ENCODE measurements around the gene CACNA2D1. TPM values are rescaled to one million over a fixed set of nuclear protein-coding genes. Genes with fewer than 3 reads are reported as not detected.

The CACNA2D1 gene
- polyA plus RNA-seq, 2 of the 4 experiments (the other 2 are of a cell fraction): 18.0 to 32.9 TPM

DNA sequence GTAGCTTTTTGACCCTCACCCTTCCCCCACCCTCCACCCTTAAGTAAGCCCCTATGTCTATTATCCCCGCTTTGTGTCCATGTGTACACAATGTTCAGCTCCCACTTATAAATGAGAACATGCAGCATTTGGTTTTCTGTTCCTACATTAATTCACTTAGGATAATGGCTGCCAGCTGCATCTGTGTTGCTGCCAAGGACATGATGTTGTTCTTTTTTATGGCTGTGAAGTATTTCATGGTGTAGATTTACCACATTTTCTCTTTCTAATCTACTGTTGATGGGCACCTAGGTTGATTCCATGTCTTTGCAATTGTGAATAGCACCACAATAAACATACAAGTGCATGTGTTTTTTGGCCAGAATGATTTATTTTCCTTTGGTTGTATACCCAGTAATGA, 232.2 kb downstream of the CACNA2D1 start:
- no peak for ATAC-seq
- ChIA-PET CTCF (interaction anchor here (1.0 to 1.5 kb wide), 2 partner anchors 20 to 360 kb away, joined by 3 read pairs; no protein-coding TSS in a partner anchor), POLR2A (no interaction called here)
- Histone ChIP-seq H3K4me1 (peaks cover 14% of the 10 kb centered on the region; the same call in 2 of the 3 replicates), H3K9me3 (peaks cover 11% of the 10 kb centered on the region; the same call in 1 of the 3 replicates), H3K4me2 (no peak overlapping the region), H3K27ac (no peak overlapping the region), H3K4me3 (no peak overlapping the region)
- DNase-seq (ENCODE audit: low read depth in 1 of 2, low spot score in 1 of 2): no peak
- 96% methylated on average over 1 of the region's 1 CpG for WGBS (ENCODE audit: missing lambda C conversion rate)
- no peak for TF ChIP-seq ESRRA (IDR thresholded peaks at IDR 0.05; ENCODE audit: borderline replicate concordance, low read length)
- TF ChIP-seq FOSL2 (IDR thresholded peaks at IDR 0.05): no peak
- no peak for TF ChIP-seq FOSL2 (CRISPR knock-in tag; IDR thresholded peaks at IDR 0.05)
- TF ChIP-seq JUNB (IDR thresholded peaks at IDR 0.05): no peak
- TF ChIP-seq ZNF302 (CRISPR knock-in tag; IDR thresholded peaks at IDR 0.05): no peak
- no peak for TF ChIP-seq MAZ (IDR thresholded peaks at IDR 0.05; ENCODE audit: borderline replicate concordance, low read depth, low read length)
- no peak for TF ChIP-seq KDM5A (IDR thresholded peaks at IDR 0.05)
- TF ChIP-seq RFX5 (IDR thresholded peaks at IDR 0.05): no peak
- TF ChIP-seq NFE2L2 (conservative IDR thresholded peaks at IDR 0.05; ENCODE audit: low read length): no peak
- TF ChIP-seq EP300 (IDR thresholded peaks at IDR 0.05): no peak
- TF ChIP-seq RCOR1 (IDR thresholded peaks at IDR 0.05; ENCODE audit: low read depth, low read length): no peak
- TF ChIP-seq HEYL (CRISPR knock-in tag; IDR thresholded peaks at IDR 0.05): no peak
- TF ChIP-seq HOXB5 (CRISPR knock-in tag; IDR thresholded peaks at IDR 0.05): no peak
- TF ChIP-seq HES2 (IDR thresholded peaks at IDR 0.05): no peak
- TF ChIP-seq KDM1A (IDR thresholded peaks at IDR 0.05; ENCODE audit: low read depth): no peak
- TF ChIP-seq, protein P1, sequence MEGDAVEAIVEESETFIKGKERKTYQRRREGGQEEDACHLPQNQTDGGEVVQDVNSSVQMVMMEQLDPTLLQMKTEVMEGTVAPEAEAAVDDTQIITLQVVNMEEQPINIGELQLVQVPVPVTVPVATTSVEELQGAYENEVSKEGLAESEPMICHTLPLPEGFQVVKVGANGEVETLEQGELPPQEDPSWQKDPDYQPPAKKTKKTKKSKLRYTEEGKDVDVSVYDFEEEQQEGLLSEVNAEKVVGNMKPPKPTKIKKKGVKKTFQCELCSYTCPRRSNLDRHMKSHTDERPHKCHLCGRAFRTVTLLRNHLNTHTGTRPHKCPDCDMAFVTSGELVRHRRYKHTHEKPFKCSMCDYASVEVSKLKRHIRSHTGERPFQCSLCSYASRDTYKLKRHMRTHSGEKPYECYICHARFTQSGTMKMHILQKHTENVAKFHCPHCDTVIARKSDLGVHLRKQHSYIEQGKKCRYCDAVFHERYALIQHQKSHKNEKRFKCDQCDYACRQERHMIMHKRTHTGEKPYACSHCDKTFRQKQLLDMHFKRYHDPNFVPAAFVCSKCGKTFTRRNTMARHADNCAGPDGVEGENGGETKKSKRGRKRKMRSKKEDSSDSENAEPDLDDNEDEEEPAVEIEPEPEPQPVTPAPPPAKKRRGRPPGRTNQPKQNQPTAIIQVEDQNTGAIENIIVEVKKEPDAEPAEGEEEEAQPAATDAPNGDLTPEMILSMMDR (IDR thresholded peaks at IDR 0.05): no peak
- TF ChIP-seq CEBPB (IDR thresholded peaks at IDR 0.05): no peak
- no peak for TF ChIP-seq GATA3 (IDR thresholded peaks at IDR 0.05; ENCODE audit: borderline replicate concordance)
- TF ChIP-seq, protein P2, sequence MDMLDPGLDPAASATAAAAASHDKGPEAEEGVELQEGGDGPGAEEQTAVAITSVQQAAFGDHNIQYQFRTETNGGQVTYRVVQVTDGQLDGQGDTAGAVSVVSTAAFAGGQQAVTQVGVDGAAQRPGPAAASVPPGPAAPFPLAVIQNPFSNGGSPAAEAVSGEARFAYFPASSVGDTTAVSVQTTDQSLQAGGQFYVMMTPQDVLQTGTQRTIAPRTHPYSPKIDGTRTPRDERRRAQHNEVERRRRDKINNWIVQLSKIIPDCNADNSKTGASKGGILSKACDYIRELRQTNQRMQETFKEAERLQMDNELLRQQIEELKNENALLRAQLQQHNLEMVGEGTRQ (IDR thresholded peaks at IDR 0.05): no peak
- TF ChIP-seq FOSB (CRISPR knock-in tag; IDR thresholded peaks at IDR 0.05): no peak
- no peak for TF ChIP-seq ZSCAN20 (CRISPR knock-in tag; IDR thresholded peaks at IDR 0.05)
- FAIRE-seq: no peak

- DNase-seq (ENCODE audit: low read depth in 1 of 2, low spot score in 1 of 2): no peak
- POLR2A ChIA-PET: no interaction called here
- FAIRE-seq: no peak
- Histone ChIP-seq H3K4me3 (no peak overlapping the region), H3K4me2 (peak overlapping the region; percentile 4; the same call in 1 of the 3 replicates), H3K27ac (no peak overlapping the region), H3K4me1 (peaks cover 14% of the 10 kb centered on the region; the same call in 2 of the 3 replicates), H3K9me3 (peaks cover 11% of the 10 kb centered on the region; the same call in 1 of the 3 replicates)
- 48% methylated on average over 2 of the region's 2 CpGs for whole genome bisulfite sequencing (ENCODE audit: missing lambda C conversion rate)
- no peak for TF ChIP-seq BHLHE40 (IDR thresholded peaks at IDR 0.05; ENCODE audit: low read depth, low read length)
- no peak for TF ChIP-seq RFX5 (IDR thresholded peaks at IDR 0.05)
- no peak for TF ChIP-seq JUNB (IDR thresholded peaks at IDR 0.05)
- no peak for TF ChIP-seq SREBF2 (IDR thresholded peaks at IDR 0.05)
- no peak for TF ChIP-seq HEYL (CRISPR knock-in tag; IDR thresholded peaks at IDR 0.05)
- TF ChIP-seq HES2 (IDR thresholded peaks at IDR 0.05): no peak
- no peak for TF ChIP-seq HOXB13 (CRISPR knock-in tag; IDR thresholded peaks at IDR 0.05; ENCODE audit: low read depth)
- no peak for TF ChIP-seq RCOR1 (IDR thresholded peaks at IDR 0.05; ENCODE audit: low read depth, low read length)
- no peak for TF ChIP-seq MAX (IDR thresholded peaks at IDR 0.05)
- no peak for TF ChIP-seq MYC (IDR thresholded peaks at IDR 0.05; ENCODE audit: borderline replicate concordance, low read length)
- TF ChIP-seq ESRRA (IDR thresholded peaks at IDR 0.05; ENCODE audit: borderline replicate concordance, low read length): no peak
- TF ChIP-seq, protein P3, sequence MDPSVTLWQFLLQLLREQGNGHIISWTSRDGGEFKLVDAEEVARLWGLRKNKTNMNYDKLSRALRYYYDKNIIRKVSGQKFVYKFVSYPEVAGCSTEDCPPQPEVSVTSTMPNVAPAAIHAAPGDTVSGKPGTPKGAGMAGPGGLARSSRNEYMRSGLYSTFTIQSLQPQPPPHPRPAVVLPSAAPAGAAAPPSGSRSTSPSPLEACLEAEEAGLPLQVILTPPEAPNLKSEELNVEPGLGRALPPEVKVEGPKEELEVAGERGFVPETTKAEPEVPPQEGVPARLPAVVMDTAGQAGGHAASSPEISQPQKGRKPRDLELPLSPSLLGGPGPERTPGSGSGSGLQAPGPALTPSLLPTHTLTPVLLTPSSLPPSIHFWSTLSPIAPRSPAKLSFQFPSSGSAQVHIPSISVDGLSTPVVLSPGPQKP (IDR thresholded peaks at IDR 0.05; ENCODE audit: low read depth, low read length): no peak
- no peak for TF ChIP-seq CHD2 (IDR thresholded peaks at IDR 0.05; ENCODE audit: low read length, partially characterized antibody)
- TF ChIP-seq POLR2AphosphoS2 (conservative IDR thresholded peaks at IDR 0.05; ENCODE audit: low read length): no peak
- TF ChIP-seq NPAS2 (CRISPR knock-in tag; IDR thresholded peaks at IDR 0.05; ENCODE audit: borderline replicate concordance): no peak
- no peak for TF ChIP-seq MAFK (IDR thresholded peaks at IDR 0.05; ENCODE audit: partially characterized antibody)
- no peak for TF ChIP-seq HOXB5 (CRISPR knock-in tag; IDR thresholded peaks at IDR 0.05)
- TF ChIP-seq POLR2A (IDR thresholded peaks at IDR 0.05; ENCODE audit: low read length): no peak
- TF ChIP-seq, protein P4, sequence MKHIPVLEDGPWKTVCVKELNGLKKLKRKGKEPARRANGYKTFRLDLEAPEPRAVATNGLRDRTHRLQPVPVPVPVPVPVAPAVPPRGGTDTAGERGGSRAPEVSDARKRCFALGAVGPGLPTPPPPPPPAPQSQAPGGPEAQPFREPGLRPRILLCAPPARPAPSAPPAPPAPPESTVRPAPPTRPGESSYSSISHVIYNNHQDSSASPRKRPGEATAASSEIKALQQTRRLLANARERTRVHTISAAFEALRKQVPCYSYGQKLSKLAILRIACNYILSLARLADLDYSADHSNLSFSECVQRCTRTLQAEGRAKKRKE (CRISPR knock-in tag; IDR thresholded peaks at IDR 0.05; ENCODE audit: low read depth): no peak
- no peak for TF ChIP-seq JUN (IDR thresholded peaks at IDR 0.05)
- CTCF ChIA-PET: interaction anchor here (1.0 to 1.5 kb wide), 2 partner anchors 19 to 361 kb away, joined by 3 read pairs; no protein-coding TSS in a partner anchor
- no peak for ATAC-seq
Measured at GRCh38 chr7:82210416-82211184, 233.0 kb downstream of the CACNA2D1 start.
